GM12873 (cell line): ENCODE results near the gene PCCA.
A peak's percentile ranks its signal among the peaks of the same experiment; 100 is the strongest.

ENCODE experiments used
- TF ChIP-seq, protein P1 (sequence below): IDR thresholded peaks from 2 replicates; pipeline ENCODE4 v1.5.1; 2012; ENCODE audit warnings: low read depth, mild to moderate bottlenecking, moderate library complexity, low read length, control low read depth; ENCODE audit not compliant: insufficient read depth; ENCODE audit errors: missing control alignments

Gene PCCA

DNA sequence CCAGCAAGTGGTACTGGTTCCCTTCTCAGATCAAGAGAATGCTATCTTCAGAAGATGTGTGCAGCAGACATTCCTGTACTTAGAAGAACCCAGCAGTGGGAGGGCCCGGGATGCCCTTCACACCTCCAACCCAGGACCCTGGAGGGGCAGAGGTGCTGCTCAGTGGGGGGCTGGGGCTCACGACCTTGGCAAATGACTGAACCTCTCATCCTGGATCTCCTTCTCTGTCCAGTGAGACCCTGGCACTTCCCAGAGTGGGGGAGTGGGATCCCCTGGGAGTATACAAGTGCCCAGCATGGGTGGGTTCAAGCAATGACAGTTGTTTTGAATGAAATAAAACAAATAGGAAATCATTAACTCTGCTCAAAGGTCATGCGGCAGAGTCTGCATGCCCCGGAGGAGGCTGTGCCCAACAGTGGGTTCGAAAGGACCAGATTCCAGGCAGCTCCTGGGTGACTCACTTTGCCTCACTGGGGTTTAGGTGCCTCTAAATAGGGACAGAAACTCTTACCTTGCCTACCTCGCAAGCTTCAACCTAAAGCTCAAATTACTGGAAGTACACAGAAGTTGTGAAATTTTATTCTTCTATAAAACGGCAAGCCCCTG, 472.8 kb downstream of the PCCA start:
- TF ChIP-seq, protein P1, sequence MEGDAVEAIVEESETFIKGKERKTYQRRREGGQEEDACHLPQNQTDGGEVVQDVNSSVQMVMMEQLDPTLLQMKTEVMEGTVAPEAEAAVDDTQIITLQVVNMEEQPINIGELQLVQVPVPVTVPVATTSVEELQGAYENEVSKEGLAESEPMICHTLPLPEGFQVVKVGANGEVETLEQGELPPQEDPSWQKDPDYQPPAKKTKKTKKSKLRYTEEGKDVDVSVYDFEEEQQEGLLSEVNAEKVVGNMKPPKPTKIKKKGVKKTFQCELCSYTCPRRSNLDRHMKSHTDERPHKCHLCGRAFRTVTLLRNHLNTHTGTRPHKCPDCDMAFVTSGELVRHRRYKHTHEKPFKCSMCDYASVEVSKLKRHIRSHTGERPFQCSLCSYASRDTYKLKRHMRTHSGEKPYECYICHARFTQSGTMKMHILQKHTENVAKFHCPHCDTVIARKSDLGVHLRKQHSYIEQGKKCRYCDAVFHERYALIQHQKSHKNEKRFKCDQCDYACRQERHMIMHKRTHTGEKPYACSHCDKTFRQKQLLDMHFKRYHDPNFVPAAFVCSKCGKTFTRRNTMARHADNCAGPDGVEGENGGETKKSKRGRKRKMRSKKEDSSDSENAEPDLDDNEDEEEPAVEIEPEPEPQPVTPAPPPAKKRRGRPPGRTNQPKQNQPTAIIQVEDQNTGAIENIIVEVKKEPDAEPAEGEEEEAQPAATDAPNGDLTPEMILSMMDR: no peak

DNA sequence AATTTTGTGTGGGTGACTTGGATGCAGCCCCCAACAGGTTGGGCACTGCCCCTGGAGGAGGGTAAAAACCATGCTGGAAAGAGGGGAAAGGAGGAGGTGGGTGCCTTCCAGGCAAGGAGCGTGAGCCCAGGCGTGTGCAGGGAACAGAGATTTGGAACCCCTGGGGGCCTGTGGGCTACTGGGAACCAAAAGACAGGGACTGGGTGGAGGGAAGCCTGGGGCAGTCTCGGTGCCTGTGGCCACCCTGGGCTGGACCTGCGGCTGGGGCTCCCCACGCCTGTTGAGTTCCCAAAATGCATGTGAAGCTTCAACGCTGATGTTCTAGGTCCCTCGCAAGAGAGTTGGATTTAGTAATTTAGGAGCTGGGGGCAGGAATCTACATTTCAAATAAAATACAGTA, 474.9 kb downstream of the PCCA start:
- TF ChIP-seq, protein P1: no peak

DNA sequence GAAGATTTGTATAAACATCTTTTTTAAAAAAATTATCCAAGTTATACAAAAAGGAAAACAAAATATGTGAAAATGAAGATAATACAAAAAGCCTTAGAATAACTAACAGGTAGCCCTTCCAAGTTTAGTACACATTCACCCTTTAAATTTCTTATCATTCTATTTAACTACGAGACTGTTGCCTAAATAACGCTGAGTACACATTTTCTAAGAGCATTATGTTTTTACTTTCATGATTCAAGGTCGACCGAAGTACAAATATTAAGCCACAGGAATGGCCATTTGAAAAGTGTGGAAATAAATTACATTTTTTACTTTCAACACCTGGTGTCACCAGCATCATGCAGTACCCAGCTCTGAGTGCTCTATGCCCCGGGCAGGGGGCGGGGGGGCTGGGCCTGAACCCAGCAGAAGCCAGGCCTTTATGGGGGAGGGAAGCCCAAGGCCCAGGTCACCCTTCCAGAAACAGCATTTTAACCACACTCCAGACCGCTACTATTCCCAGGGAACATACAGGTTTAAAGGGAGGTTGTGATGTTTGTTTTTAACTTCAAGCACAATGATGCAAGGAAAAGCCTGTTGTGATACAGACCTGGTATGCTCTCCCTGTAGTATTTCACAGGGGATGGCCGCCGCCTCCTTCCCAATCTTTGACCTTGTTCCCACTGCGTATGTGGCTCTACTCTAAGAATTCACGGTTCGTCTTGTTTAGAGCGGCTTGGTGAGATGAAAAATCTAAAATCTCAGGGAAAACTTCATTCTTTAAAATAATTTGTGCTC, 475.7 kb downstream of the PCCA start:
- TF ChIP-seq, protein P1: no peak

DNA sequence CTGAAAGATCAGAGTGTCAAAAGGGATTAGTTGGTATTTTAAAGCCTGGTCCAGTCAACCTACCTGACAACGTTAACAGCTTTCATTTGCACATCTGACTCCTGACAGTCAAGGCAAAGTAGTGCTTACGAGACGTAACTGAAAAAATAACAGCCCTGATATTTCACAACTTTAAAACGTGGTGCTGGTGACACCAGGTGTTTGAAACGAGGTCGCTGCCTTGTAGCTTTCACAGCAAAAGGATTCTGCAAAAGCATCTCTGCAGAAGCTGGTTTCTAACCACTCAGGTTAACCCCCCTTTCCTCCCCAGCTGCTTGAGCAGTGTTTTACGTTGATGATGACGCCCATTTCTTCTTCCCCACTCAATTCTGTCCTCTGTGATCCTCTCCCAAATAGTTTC, 476.4 kb downstream of the PCCA start:
- TF ChIP-seq, protein P1: no peak

DNA sequence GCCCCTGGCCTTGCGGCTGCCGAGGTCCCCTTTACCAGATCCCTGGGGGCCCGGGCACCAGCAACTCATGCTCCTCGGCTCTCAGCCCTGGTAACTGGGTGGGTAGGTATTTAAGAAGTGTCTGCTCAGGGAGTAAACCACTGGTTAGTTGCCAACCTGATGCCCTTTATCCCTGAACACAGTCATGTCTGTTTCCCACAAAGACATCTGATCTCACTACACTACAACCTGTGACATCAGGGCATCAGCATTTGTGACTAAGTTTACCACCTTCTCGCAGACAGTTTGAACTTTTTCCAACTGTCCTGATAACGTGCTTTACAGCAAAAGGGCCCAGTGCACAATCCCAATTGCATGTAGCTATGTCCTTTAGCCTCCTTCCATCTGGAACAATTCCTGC, 477.6 kb downstream of the PCCA start:
- TF ChIP-seq, protein P1: no peak

DNA sequence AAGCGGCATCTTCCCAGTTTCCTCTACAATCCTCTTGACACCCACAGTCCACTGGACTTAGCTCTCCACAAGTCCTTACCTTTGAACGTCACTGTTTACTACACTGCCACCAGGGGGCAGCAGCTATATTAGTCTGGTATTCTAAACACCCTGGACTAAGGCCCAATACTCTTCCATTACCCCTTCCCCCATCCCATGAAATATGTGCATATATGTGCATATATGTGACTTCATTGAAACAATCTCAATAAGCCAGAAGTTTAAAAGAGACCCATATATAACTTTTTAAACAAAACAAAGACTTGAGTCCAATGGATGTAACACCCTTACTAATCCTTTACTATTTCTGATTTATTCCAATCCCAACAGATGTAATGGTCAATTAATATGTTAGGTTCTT, 484.2 kb downstream of the PCCA start:
- TF ChIP-seq, protein P1: peak; percentile 75
